ENCODE data around the gene FOXP1. TPM values are rescaled to one million over a fixed set of nuclear protein-coding genes. Genes with fewer than 3 reads are reported as not detected.
A peak's percentile ranks its signal among the peaks of the same experiment; 100 is the strongest.

FOXP1 gene
- total and polyA plus RNA-seq, 9 of the 15 experiments (the other 6 are each of a cell fraction or from before 2014, with no cell fraction given) = 7.7 to 34.5 (median 13.7) TPM

GRCh38 chr3:70916375-70917055 is 667.0 kb downstream of the FOXP1 start:
- DNase-seq (ENCODE audit: extremely low read depth in 1 of 4, low spot score in 3 of 4) = peak; percentile 11 to 67 (median 23)
- H2AFZ ChIP-seq (ENCODE audit: low read depth, low read length) = peak overlapping the region; percentile 92
- H4K20me1 ChIP-seq (replicated peaks; ENCODE audit: control insufficient read depth, insufficient read depth, low read length) = no peaks in the 10 kb centered on the region
- peaks cover 0 to 14% of the 10 kb centered on the region in 2 experiments; a peak in 2 of 5 replicates for H3K4me1 ChIP-seq (replicated peaks in 1 of 2; ENCODE audit: control insufficient read depth in 2 of 2, insufficient read depth in 2 of 2, low read length in 2 of 2)
- in situ Hi-C loops (cut with MboI) (no loop called here), intact Hi-C loops (cut with micrococcal nuclease) (no loop called here)
- ChIA-PET CTCF (ENCODE audit: low intra/inter-chr PET ratio) (no interaction called here), POLR2A (no interaction called here)
- ATAC-seq = peak; percentile 78
- WGBS (ENCODE audit: insufficient coverage, low coverage, missing lambda C conversion rate) = 3% methylated on average over 4 of the region's 4 CpGs
- no TSS peak for BruUV-seq (replicated peaks)
- H3K4me3 ChIP-seq = no peak overlapping the region
- peak; percentile 73 for FAIRE-seq
- H3K27ac ChIP-seq (ENCODE audit: extremely low read depth, low read depth, low read length) = peak overlapping the region; percentile 83
- no peaks in the 10 kb centered on the region for H3K27me3 ChIP-seq (ENCODE audit: control insufficient read depth in 2 of 2, insufficient read depth in 2 of 2, low read length in 2 of 2)
- no peaks in the 10 kb centered on the region for H3K36me3 ChIP-seq (ENCODE audit: control insufficient read depth, insufficient read depth, low read length)
- no peaks in the 10 kb centered on the region for H3K79me2 ChIP-seq (ENCODE audit: control insufficient read depth, insufficient read depth, low read length)
- H3K4me2 ChIP-seq (ENCODE audit: insufficient read depth, low read length) = peak overlapping the region; percentile 7; the same call in 1 of the 2 replicates
- H3K9me1 ChIP-seq (ENCODE audit: control insufficient read depth, insufficient read depth, low read length) = no peaks in the 10 kb centered on the region
- no peaks in the 10 kb centered on the region for H3K9me3 ChIP-seq (replicated peaks; ENCODE audit: control insufficient read depth, insufficient read depth, low read depth, low read length)
- peak overlapping the region in 1 of 2 experiments; percentile 54; a peak in 1 of 4 replicates for H3K9ac ChIP-seq (ENCODE audit: insufficient read depth in 1 of 2, low read depth in 2 of 2, low read length in 2 of 2)
- peak; percentile 31; the same call in 1 of the 2 replicates for TF ChIP-seq MAFF (IDR thresholded peaks at IDR 0.05; ENCODE audit: low read length)
- TF ChIP-seq ZNF75A (CRISPR knock-in tag; IDR thresholded peaks at IDR 0.05) = no peak
- TF ChIP-seq FOXP1 (CRISPR knock-in tag; IDR thresholded peaks at IDR 0.05) = no peak
- TF ChIP-seq, protein P1, sequence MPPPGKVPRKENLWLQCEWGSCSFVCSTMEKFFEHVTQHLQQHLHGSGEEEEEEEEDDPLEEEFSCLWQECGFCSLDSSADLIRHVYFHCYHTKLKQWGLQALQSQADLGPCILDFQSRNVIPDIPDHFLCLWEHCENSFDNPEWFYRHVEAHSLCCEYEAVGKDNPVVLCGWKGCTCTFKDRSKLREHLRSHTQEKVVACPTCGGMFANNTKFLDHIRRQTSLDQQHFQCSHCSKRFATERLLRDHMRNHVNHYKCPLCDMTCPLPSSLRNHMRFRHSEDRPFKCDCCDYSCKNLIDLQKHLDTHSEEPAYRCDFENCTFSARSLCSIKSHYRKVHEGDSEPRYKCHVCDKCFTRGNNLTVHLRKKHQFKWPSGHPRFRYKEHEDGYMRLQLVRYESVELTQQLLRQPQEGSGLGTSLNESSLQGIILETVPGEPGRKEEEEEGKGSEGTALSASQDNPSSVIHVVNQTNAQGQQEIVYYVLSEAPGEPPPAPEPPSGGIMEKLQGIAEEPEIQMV (tag; conservative IDR thresholded peaks at IDR 0.05; ENCODE audit: low read depth) = no peak
- no peak for TF ChIP-seq MYNN (IDR thresholded peaks at IDR 0.05)
- TF ChIP-seq MYNN (CRISPR knock-in tag; IDR thresholded peaks at IDR 0.05) = no peak
- TF ChIP-seq ZNF717 (CRISPR knock-in tag; IDR thresholded peaks at IDR 0.05) = no peak
- TF ChIP-seq TFAM (CRISPR knock-in tag; conservative IDR thresholded peaks at IDR 0.05) = no peak
- TF ChIP-seq STAG1 (CRISPR knock-in tag; IDR thresholded peaks at IDR 0.05; ENCODE audit: borderline replicate concordance) = no peak
- TF ChIP-seq NR1H2 (CRISPR knock-in tag; IDR thresholded peaks at IDR 0.05) = no peak
- TF ChIP-seq RBM15 (IDR thresholded peaks at IDR 0.05; ENCODE audit: insufficient read depth, low read length) = no peak
- TF ChIP-seq, protein P2, sequence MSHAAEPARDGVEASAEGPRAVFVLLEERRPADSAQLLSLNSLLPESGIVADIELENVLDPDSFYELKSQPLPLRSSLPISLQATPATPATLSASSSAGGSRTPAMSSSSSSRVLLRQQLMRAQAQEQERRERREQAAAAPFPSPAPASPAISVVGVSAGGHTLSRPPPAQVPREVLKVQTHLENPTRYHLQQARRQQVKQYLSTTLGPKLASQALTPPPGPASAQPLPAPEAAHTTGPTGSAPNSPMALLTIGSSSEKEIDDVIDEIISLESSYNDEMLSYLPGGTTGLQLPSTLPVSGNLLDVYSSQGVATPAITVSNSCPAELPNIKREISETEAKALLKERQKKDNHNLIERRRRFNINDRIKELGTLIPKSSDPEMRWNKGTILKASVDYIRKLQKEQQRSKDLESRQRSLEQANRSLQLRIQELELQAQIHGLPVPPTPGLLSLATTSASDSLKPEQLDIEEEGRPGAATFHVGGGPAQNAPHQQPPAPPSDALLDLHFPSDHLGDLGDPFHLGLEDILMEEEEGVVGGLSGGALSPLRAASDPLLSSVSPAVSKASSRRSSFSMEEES (CRISPR knock-in tag; IDR thresholded peaks at IDR 0.05) = peak; percentile 96
- no peak for TF ChIP-seq ZNF224 (CRISPR knock-in tag; IDR thresholded peaks at IDR 0.05)
- no peak for TF ChIP-seq ZNF830 (CRISPR knock-in tag; IDR thresholded peaks at IDR 0.05)
- no peak for TF ChIP-seq SUPT5H (IDR thresholded peaks at IDR 0.05)
- TF ChIP-seq TAF1 (IDR thresholded peaks at IDR 0.05; ENCODE audit: control insufficient read depth, extremely low read depth, insufficient read depth, low read length, severe bottlenecking) = no peak
- TF ChIP-seq ZBTB11 (CRISPR knock-in tag; IDR thresholded peaks at IDR 0.05) = no peak
